H1 (cell line): ENCODE results near the gene ABI3BP. TPM values are rescaled to one million over a fixed set of nuclear protein-coding genes. Genes with fewer than 3 reads are reported as not detected.

Source experiments
- CTCF ChIA-PET: fragments of 300-600 bp; sonication (Branson Sonifier 250); formaldehyde crosslinking; loops from one replicate; lab custom pipeline; 2021; ENCODE audit not compliant: partially characterized antibody; lab: Charles Lee
- POLR2A ChIA-PET: fragments of 300-600 bp; sonication (Branson Sonifier 250); formaldehyde crosslinking; loops from one replicate; lab custom pipeline; 2021; ENCODE audit warnings: inconsistent platforms; ENCODE audit not compliant: partially characterized antibody; lab: Charles Lee
- DNase-seq, 2 experiments: peaks; one replicate each; pipeline versions ENCODE4 v3.0.0 to v3.0.0-alpha.2; 2010 to 2022; ENCODE audit warnings: low spot score in 2 of 2, low read depth in 1 of 2, mixed read lengths in 1 of 2
- FAIRE-seq: peaks from 2 replicates; lab custom pipeline; 2011; peaks lifted over from hg19 to GRCh38; lab: Jason Lieb, UNC
- H2AFZ ChIP-seq: 2 replicates; pipeline ENCODE4 v1.8.1; 2012; ENCODE audit warnings: low read length, inconsistent platforms
- H2AK5ac ChIP-seq: 2 replicates; pipeline ENCODE4 v1.6.1; 2013; ENCODE audit warnings: low read depth, low read length
- H2BK120ac ChIP-seq: replicated peaks from 2 replicates; pipeline ENCODE3; 2013; ENCODE audit warnings: low read depth, low read length, inconsistent platforms
- H2BK12ac ChIP-seq: 2 replicates; pipeline ENCODE4 v1.6.1; 2013; ENCODE audit warnings: low read depth, low read length
- H2BK15ac ChIP-seq: 2 replicates; pipeline ENCODE4 v1.6.1; 2013; ENCODE audit warnings: low read length
- H2BK20ac ChIP-seq: 2 replicates; pipeline ENCODE4 v1.6.1; 2013; ENCODE audit warnings: low read length
- H2BK5ac ChIP-seq: 2 replicates; pipeline ENCODE4 v1.6.1; 2013; ENCODE audit warnings: low read depth, low read length
- H3K14ac ChIP-seq: 2 replicates; pipeline ENCODE4 v1.6.1; 2013; ENCODE audit warnings: inconsistent platforms; ENCODE audit not compliant: insufficient read length
- H3K18ac ChIP-seq: 2 replicates; pipeline ENCODE4 v1.6.1; 2013; ENCODE audit warnings: low read length; ENCODE audit errors: extremely low read depth
- H3K23ac ChIP-seq: 2 replicates; pipeline ENCODE4 v1.6.1; 2013; ENCODE audit warnings: inconsistent platforms; ENCODE audit not compliant: insufficient read length
- H3K23me2 ChIP-seq: 2 replicates; pipeline ENCODE4 v1.6.1; 2013; ENCODE audit warnings: low read depth, low read length
- H3K27ac ChIP-seq: 2 replicates; pipeline ENCODE4 v1.6.1; 2011; ENCODE audit warnings: low read depth, low read length, inconsistent platforms
- H3K27me3 ChIP-seq, 4 experiments: replicated peaks in 1 of 4; 1 replicate in 1 of 4; 2 replicates in 3 of 4; pipeline versions ENCODE4 v1.6.1 to v1.8.1; 2011 to 2013; ENCODE audit warnings: low read length in 3 of 4, mild to moderate bottlenecking in 3 of 4, inconsistent platforms in 2 of 4, mixed read lengths in 2 of 4, moderate library complexity in 1 of 4; ENCODE audit not compliant: control insufficient read depth in 3 of 4, insufficient read depth in 3 of 4; ENCODE audit errors: extremely low read depth in 1 of 4
- H3K36me3 ChIP-seq, 4 experiments: 2 replicates each; pipeline versions ENCODE4 v1.6.1 to v1.8.1; 2011 to 2013; ENCODE audit warnings: mild to moderate bottlenecking in 4 of 4, low read length in 3 of 4, moderate library complexity in 2 of 4, control low read depth in 1 of 4, inconsistent platforms in 1 of 4; ENCODE audit not compliant: insufficient read depth in 4 of 4, control insufficient read depth in 2 of 4
- H3K4ac ChIP-seq: replicated peaks from 2 replicates; pipeline ENCODE3; 2013; ENCODE audit warnings: low read length, low read depth, mixed read lengths, inconsistent platforms; ENCODE audit not compliant: insufficient read length
- H3K4me1 ChIP-seq, 4 experiments: replicated peaks in 1 of 4; 1 replicate in 1 of 4; 2 replicates in 3 of 4; pipeline versions ENCODE4 v1.6.1 to v1.8.1; 2011 to 2013; ENCODE audit warnings: low read length in 3 of 4, inconsistent platforms in 2 of 4, mixed read lengths in 1 of 4; ENCODE audit not compliant: insufficient read depth in 4 of 4, control insufficient read depth in 3 of 4
- H3K4me2 ChIP-seq, 2 experiments: 2 replicates each; pipeline versions ENCODE4 v1.6.1 to v1.8.1; 2011 to 2013; ENCODE audit warnings: low read depth in 2 of 2, low read length in 2 of 2, control low read depth in 1 of 2, inconsistent platforms in 1 of 2, mild to moderate bottlenecking in 1 of 2; ENCODE audit not compliant: insufficient read depth in 1 of 2
- H3K4me3 ChIP-seq, 4 experiments: fragments of 200-600, 300-600 bp in 1 of 4; sonication (generic), shearing (Covaris generic), sonication (Bioruptor Twin) in 1 of 4; 2 replicates each; pipeline versions ENCODE4 v1.5.1 to v1.8.1; 2011 to 2016; ENCODE audit warnings: low read length in 4 of 4, low read depth in 3 of 4, control low read depth in 2 of 4, inconsistent platforms in 2 of 4, mild to moderate bottlenecking in 2 of 4, mixed read lengths in 1 of 4, moderate library complexity in 1 of 4; ENCODE audit not compliant: insufficient read depth in 2 of 4; ENCODE audit errors: extremely low read depth in 1 of 4
- H3K56ac ChIP-seq: replicated peaks from 2 replicates; pipeline ENCODE3; 2013; ENCODE audit warnings: low read depth, mild to moderate bottlenecking, mixed read lengths, low read length, inconsistent platforms; ENCODE audit not compliant: insufficient read length
- H3K79me1 ChIP-seq: 2 replicates; pipeline ENCODE4 v1.6.1; 2013; ENCODE audit warnings: low read depth, low read length, control low read depth
- H3K79me2 ChIP-seq, 2 experiments: 2 replicates each; pipeline versions ENCODE4 v1.6.1 to v1.8.1; 2012 to 2013; ENCODE audit warnings: low read length in 2 of 2, mild to moderate bottlenecking in 2 of 2, inconsistent platforms in 1 of 2; ENCODE audit not compliant: insufficient read depth in 2 of 2, control insufficient read depth in 1 of 2
- H3K9ac ChIP-seq, 4 experiments: replicated peaks in 1 of 4; 1 replicate in 1 of 4; 2 replicates in 3 of 4; pipeline versions ENCODE4 v1.6.1 to v1.8.1; 2011 to 2013; ENCODE audit warnings: low read depth in 3 of 4, low read length in 3 of 4, control low read depth in 2 of 4, mild to moderate bottlenecking in 2 of 4, moderate library complexity in 2 of 4, inconsistent platforms in 1 of 4; ENCODE audit errors: extremely low read depth in 1 of 4
- H3K9me3 ChIP-seq, 2 experiments: 2 replicates each; pipeline versions ENCODE4 v1.6.1 to v1.8.1; 2012 to 2013; ENCODE audit warnings: mild to moderate bottlenecking in 2 of 2, moderate library complexity in 2 of 2, control low read depth in 1 of 2, inconsistent platforms in 1 of 2, low read depth in 1 of 2, low read length in 1 of 2, mixed read lengths in 1 of 2; ENCODE audit not compliant: insufficient read depth in 2 of 2
- H4K20me1 ChIP-seq, 2 experiments: replicated peaks in 1 of 2; 2 replicates each; pipeline versions ENCODE3 to v1.8.1; 2011 to 2013; ENCODE audit warnings: inconsistent platforms in 2 of 2, low read length in 2 of 2, mild to moderate bottlenecking in 1 of 2; ENCODE audit not compliant: insufficient read depth in 2 of 2, control insufficient read depth in 1 of 2
- H4K5ac ChIP-seq: 2 replicates; pipeline ENCODE4 v1.6.1; 2013; ENCODE audit warnings: low read length, low read depth, mixed read lengths, inconsistent platforms; ENCODE audit not compliant: insufficient read length
- H4K8ac ChIP-seq: 2 replicates; pipeline ENCODE4 v1.8.0; 2013; ENCODE audit warnings: mild to moderate bottlenecking, moderate library complexity, low read length, inconsistent platforms; ENCODE audit not compliant: insufficient read depth; ENCODE audit errors: extremely low read depth
- H4K91ac ChIP-seq: replicated peaks from 2 replicates; pipeline ENCODE3; 2013; ENCODE audit warnings: low read length, mixed read lengths, inconsistent platforms; ENCODE audit not compliant: insufficient read length
- BRCA1 ChIP-seq: IDR thresholded peaks from 2 replicates; pipeline ENCODE4 v1.6.1; 2012; ENCODE audit warnings: low read depth, low read length, improper control_type of control experiment
- EP300 ChIP-seq, 2 experiments: IDR thresholded peaks; 1 replicate in 1 of 2; 2 replicates in 1 of 2; pipeline ENCODE4 v1.6.1; 2011 to 2012; ENCODE audit warnings: low read depth in 2 of 2, low read length in 2 of 2, mild to moderate bottlenecking in 2 of 2, borderline replicate concordance in 1 of 2, inconsistent platforms in 1 of 2, moderate library complexity in 1 of 2
- NANOG ChIP-seq: IDR thresholded peaks from 2 replicates; pipeline ENCODE4 v1.6.1; 2011; ENCODE audit warnings: low read length, low read depth, mild to moderate bottlenecking, inconsistent platforms; ENCODE audit not compliant: insufficient read depth, poor library complexity, severe bottlenecking
- POLR2A ChIP-seq, 2 experiments: IDR thresholded peaks; 1 replicate in 1 of 2; 2 replicates in 1 of 2; pipeline ENCODE4 v1.6.1; 2011; ENCODE audit warnings: low read depth in 2 of 2, low read length in 2 of 2, mild to moderate bottlenecking in 2 of 2; ENCODE audit errors: control extremely low read depth in 1 of 2
- SAP30 ChIP-seq: fragments of 300-600 bp; sonication (generic); IDR thresholded peaks from 2 replicates; pipeline ENCODE4 v1.7.1; 2012; ENCODE audit warnings: low read length, moderate library complexity, mild to moderate bottlenecking, inconsistent platforms; ENCODE audit not compliant: insufficient read depth, insufficient replicate concordance
- SP1 ChIP-seq: IDR thresholded peaks from 2 replicates; pipeline ENCODE4 v1.6.1; 2011; ENCODE audit warnings: low read depth, low read length
- SP2 ChIP-seq: IDR thresholded peaks from 2 replicates; pipeline ENCODE4 v1.6.1; 2012; ENCODE audit warnings: mild to moderate bottlenecking, low read length, inconsistent platforms
- SP4 ChIP-seq: IDR thresholded peaks from 2 replicates; pipeline ENCODE4 v1.6.1; 2012; ENCODE audit warnings: low read length, inconsistent platforms
- SUZ12 ChIP-seq: fragments of 200-600 bp; sonication (generic); IDR thresholded peaks from 2 replicates; pipeline ENCODE4 v1.6.1; 2012; ENCODE audit warnings: mild to moderate bottlenecking, inconsistent platforms, low read length, moderate library complexity, mixed read lengths
- TBP ChIP-seq: IDR thresholded peaks from 2 replicates; pipeline ENCODE4 v1.6.1; 2011; ENCODE audit warnings: low read depth, low read length, improper control_type of control experiment
- YY1 ChIP-seq: IDR thresholded peaks from 2 replicates; pipeline ENCODE4 v1.6.1; 2011; ENCODE audit warnings: low read depth, mild to moderate bottlenecking, low read length
- WGBS, 2 experiments: shearing (Covaris generic) in 1 of 2; methylation state at CpG; one replicate each; pipeline versions ENCODE4 v1.1.6 to v1.1.7; 2013 to 2015; ENCODE audit warnings: low lambda C conversion rate in 2 of 2, mixed read lengths in 2 of 2, inconsistent platforms in 1 of 2, low coverage in 1 of 2, missing lambda C conversion rate in 1 of 2; ENCODE audit not compliant: insufficient replicate concordance in 2 of 2, insufficient coverage in 1 of 2, insufficient read length in 1 of 2; ENCODE audit errors: extremely low coverage in 1 of 2, missing lambda C conversion rate in 1 of 2; 5-methylcytosine and 5-hydroxymethylcytosine counted together
- polyA plus RNA-seq, 7 experiments: library from polyadenylated mRNA; depleted of rRNA in 3 of 7; stranded (reverse) in 5 of 7; unstranded in 2 of 7; fragments of >200 nt in 5 of 7; fragments of 200-250 nt in 2 of 7; gene quantifications; 1 replicate in 5 of 7; 2 replicates in 1 of 7; 4 replicates in 1 of 7; pipeline versions ENCODE4 v1.2.1 to v1.2.3, GENCODE V29; 2011 to 2013; ENCODE audit warnings: missing spikeins in 2 of 7, mixed read lengths in 2 of 7
- total RNA-seq: library from RNA; stranded (reverse); fragmentation: NEBNext Ultra II Directional; extraction: Animal tissue kit (Norgen Biotek cat#: 25700); gene quantifications from 2 replicates; pipeline ENCODE4 v1.2.1, GENCODE V29; 2021

Gene ABI3BP
- total and polyA plus RNA-seq, 2 of the 8 experiments (the other 6 are each of a cell fraction or from before 2014, with no cell fraction given): 0.08 to 0.32 TPM

- H3K4me2 ChIP-seq: no peak overlapping the region
- no peaks in the 10 kb centered on the region; the same call in 1 of the 2 replicates for H3K79me1 ChIP-seq
- WGBS, 2 experiments: 85% methylated on average over 3 of the region's 3 CpGs; no CpG with 5 or more reads in 1 of the 2 experiments
- peaks cover 7 to 65% (median 24%) of the 10 kb centered on the region in 4 experiments for H3K36me3 ChIP-seq
- H2BK15ac ChIP-seq: no peak overlapping the region
- CTCF ChIA-PET: interaction anchor here (0.6 to 2.0 kb wide), 2 partner anchors 13 to 50 kb away, joined by 4 to 8 read pairs; no protein-coding TSS in a partner anchor
- H3K4ac ChIP-seq: no peak overlapping the region
- H2AFZ ChIP-seq: no peak overlapping the region
- H4K5ac ChIP-seq: no peak overlapping the region
- no peaks in the 10 kb centered on the region for H3K23me2 ChIP-seq
- FAIRE-seq (no peak), DNase-seq (no peak)
- no peaks in the 10 kb centered on the region for H3K4me1 ChIP-seq
- H3K9me3 ChIP-seq: no peaks in the 10 kb centered on the region
- TF ChIP-seq BRCA1: no peak
- TF ChIP-seq SP1: no peak
- TF ChIP-seq SP2: no peak
- no peak for TF ChIP-seq EP300 (IDR thresholded peaks at IDR 0.05; ENCODE audit: borderline replicate concordance in 1 of 2, low read depth in 2 of 2, low read length in 2 of 2)
- no peak for TF ChIP-seq POLR2A (IDR thresholded peaks at IDR 0.05; ENCODE audit: control extremely low read depth in 1 of 2, low read depth in 2 of 2, low read length in 2 of 2)
- no peak for TF ChIP-seq SP4
- no peak for TF ChIP-seq SAP30
- TF ChIP-seq SUZ12: no peak
- no peak for TF ChIP-seq TBP
- no peak for TF ChIP-seq YY1
- TF ChIP-seq NANOG: no peak
- H3K9ac ChIP-seq: no peak overlapping the region
- H2BK20ac ChIP-seq: no peak overlapping the region
- no peak overlapping the region for H3K18ac ChIP-seq
- no peaks in the 10 kb centered on the region for H3K79me2 ChIP-seq
- H3K56ac ChIP-seq: no peak overlapping the region
- H2AK5ac ChIP-seq: no peak overlapping the region
- no peak overlapping the region for H3K14ac ChIP-seq
- H3K27ac ChIP-seq: no peak overlapping the region
- H3K23ac ChIP-seq: no peak overlapping the region
- H3K27me3 ChIP-seq: no peaks in the 10 kb centered on the region
- H4K91ac ChIP-seq: no peak overlapping the region
- POLR2A ChIA-PET: no interaction called here
- H2BK5ac ChIP-seq: no peak overlapping the region
- H4K20me1 ChIP-seq: no peaks in the 10 kb centered on the region
- no peak overlapping the region for H3K4me3 ChIP-seq
- H2BK120ac ChIP-seq: no peak overlapping the region
- no peak overlapping the region for H4K8ac ChIP-seq
- no peak overlapping the region for H2BK12ac ChIP-seq
These were observed 247.1 kb downstream of the ABI3BP start for GRCh38 chr3:100746092-100746491.
